A673 (cell line): ENCODE results near the gene SCARB2. TPM values are rescaled to one million over a fixed set of nuclear protein-coding genes. Genes with fewer than 3 reads are reported as not detected.

ENCODE experiments used
- BruUV-seq: library from RNA; stranded (reverse); fragments of 400-500 nt; replicated peaks from 2 replicates; lab custom pipeline; 2021; lab: Mats Ljungman, UMichigan
- CTCF ChIA-PET: fragments of 300-600 bp; sonication (Branson Sonifier 250); formaldehyde crosslinking; loops from one replicate; lab custom pipeline; 2022; ENCODE audit warnings: antibody characterized with exemption; lab: Charles Lee
- POLR2A ChIA-PET: fragments of 300-600 bp; sonication (Branson Sonifier 250); formaldehyde crosslinking; loops from one replicate; lab custom pipeline; 2022; ENCODE audit warnings: antibody characterized with exemption; ENCODE audit not compliant: low non-redundant PET; lab: Charles Lee
- DNase-seq: peaks from one replicate; pipeline ENCODE4 v3.0.0-alpha.2; 2015; ENCODE audit warnings: low spot score
- H3K27ac ChIP-seq: fragments of 200-600 bp; sonication (generic); 2 replicates; pipeline ENCODE4 v1.5.1; 2016; ENCODE audit warnings: mixed run types, low read depth, mild to moderate bottlenecking, mixed read lengths, antibody characterized with exemption, low read length; ENCODE audit not compliant: poor library complexity, severe bottlenecking
- H3K27me3 ChIP-seq: fragments of 200-600 bp; sonication (generic); replicated peaks from 2 replicates; pipeline ENCODE4 v1.6.1; 2017; ENCODE audit warnings: mixed run types, low read depth, mild to moderate bottlenecking, mixed read lengths, antibody characterized with exemption, low read length; ENCODE audit not compliant: insufficient read depth, poor library complexity
- H3K36me3 ChIP-seq: fragments of 200-600 bp; sonication (generic); 2 replicates; pipeline ENCODE4 v1.6.1; 2016; ENCODE audit warnings: mixed run types, mild to moderate bottlenecking, mixed read lengths, antibody characterized with exemption, low read length; ENCODE audit not compliant: insufficient read depth, poor library complexity, severe bottlenecking
- H3K4me1 ChIP-seq: fragments of 200-600 bp; sonication (generic); 2 replicates; pipeline ENCODE4 v1.6.1; 2017; ENCODE audit warnings: mixed run types, mild to moderate bottlenecking, mixed read lengths, antibody characterized with exemption, low read length; ENCODE audit not compliant: insufficient read depth, poor library complexity, severe bottlenecking
- H3K4me3 ChIP-seq: fragments of 200-600 bp; sonication (generic); 2 replicates; pipeline ENCODE4 v1.5.1; 2016; ENCODE audit warnings: low read depth, mixed run types, mild to moderate bottlenecking, mixed read lengths, low read length; ENCODE audit not compliant: poor library complexity, severe bottlenecking
- H3K9me3 ChIP-seq: fragments of 200-600 bp; sonication (generic); 2 replicates; pipeline ENCODE4 v1.6.1; 2016; ENCODE audit warnings: mixed run types, low read depth, mild to moderate bottlenecking, mixed read lengths, antibody characterized with exemption, low read length; ENCODE audit not compliant: poor library complexity, severe bottlenecking
- EZH2 ChIP-seq: fragments of 200-600 bp; sonication (generic); IDR thresholded peaks from 2 replicates; pipeline ENCODE4 v1.6.1; 2017; ENCODE audit warnings: borderline replicate concordance, low read depth, mild to moderate bottlenecking, mixed read lengths, antibody characterized with exemption, low read length; ENCODE audit not compliant: poor library complexity, severe bottlenecking
- intact Hi-C: fragments of 100-400 bp; cut with micrococcal nuclease; formaldehyde crosslinking; loops from one replicate; pipeline ENCODE4 v1.10.0; 2022; ENCODE audit not compliant: unreplicated experiment
- total RNA-seq: library from RNA; stranded (reverse); gene quantifications from 2 replicates; pipeline ENCODE4 v1.2.3, GENCODE V29; 2021
- TF ChIP-seq, protein P1 (sequence below): fragments of 300-800, 200-600 bp; sonication (generic); conservative IDR thresholded peaks from 2 replicates; pipeline ENCODE4 v1.5.1; 2017; ENCODE audit warnings: low read depth, mild to moderate bottlenecking, antibody characterized with exemption, low read length, moderate library complexity, mixed read lengths

SCARB2 gene
- total RNA-seq, 1 experiment from 2014 or later: 27.9 TPM

DNA sequence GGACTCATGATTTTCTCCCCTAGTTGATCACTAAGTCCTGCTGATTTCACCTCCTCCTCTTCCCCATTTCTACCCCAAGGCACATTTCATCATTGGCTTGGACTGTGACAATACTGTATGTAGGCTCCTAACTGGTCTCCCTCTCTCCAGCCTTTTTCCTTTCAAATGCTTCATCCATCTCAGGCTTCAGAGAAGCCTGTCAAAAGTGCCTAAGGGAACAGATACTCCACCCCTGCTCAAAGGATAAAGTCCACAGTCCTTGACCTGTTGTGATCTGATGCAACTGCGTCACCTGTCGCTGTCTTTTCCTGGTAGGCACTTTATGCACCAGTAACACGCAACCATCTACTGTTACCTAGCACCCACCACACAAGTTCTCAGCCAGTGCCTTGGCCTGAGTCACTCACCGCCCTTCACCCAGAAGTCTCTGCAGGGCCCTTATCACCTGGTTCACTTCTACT is 12.8 kb downstream of the SCARB2 start:
- CTCF ChIA-PET: no interaction called here
- Histone ChIP-seq H3K4me3 (no peak overlapping the region), H3K9me3 (no peaks in the 10 kb centered on the region), H3K36me3 (no peaks in the 10 kb centered on the region), H3K27me3 (no peaks in the 10 kb centered on the region), H3K27ac (no peak overlapping the region), H3K4me1 (peaks cover 15% of the 10 kb centered on the region)
- intact Hi-C loops: no loop called here
- no peak for TF ChIP-seq EZH2
- TF ChIP-seq, protein P1, sequence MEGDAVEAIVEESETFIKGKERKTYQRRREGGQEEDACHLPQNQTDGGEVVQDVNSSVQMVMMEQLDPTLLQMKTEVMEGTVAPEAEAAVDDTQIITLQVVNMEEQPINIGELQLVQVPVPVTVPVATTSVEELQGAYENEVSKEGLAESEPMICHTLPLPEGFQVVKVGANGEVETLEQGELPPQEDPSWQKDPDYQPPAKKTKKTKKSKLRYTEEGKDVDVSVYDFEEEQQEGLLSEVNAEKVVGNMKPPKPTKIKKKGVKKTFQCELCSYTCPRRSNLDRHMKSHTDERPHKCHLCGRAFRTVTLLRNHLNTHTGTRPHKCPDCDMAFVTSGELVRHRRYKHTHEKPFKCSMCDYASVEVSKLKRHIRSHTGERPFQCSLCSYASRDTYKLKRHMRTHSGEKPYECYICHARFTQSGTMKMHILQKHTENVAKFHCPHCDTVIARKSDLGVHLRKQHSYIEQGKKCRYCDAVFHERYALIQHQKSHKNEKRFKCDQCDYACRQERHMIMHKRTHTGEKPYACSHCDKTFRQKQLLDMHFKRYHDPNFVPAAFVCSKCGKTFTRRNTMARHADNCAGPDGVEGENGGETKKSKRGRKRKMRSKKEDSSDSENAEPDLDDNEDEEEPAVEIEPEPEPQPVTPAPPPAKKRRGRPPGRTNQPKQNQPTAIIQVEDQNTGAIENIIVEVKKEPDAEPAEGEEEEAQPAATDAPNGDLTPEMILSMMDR: no peak
- no peak for DNase-seq
- no TSS peak for BruUV-seq
- POLR2A ChIA-PET: no interaction called here

DNA sequence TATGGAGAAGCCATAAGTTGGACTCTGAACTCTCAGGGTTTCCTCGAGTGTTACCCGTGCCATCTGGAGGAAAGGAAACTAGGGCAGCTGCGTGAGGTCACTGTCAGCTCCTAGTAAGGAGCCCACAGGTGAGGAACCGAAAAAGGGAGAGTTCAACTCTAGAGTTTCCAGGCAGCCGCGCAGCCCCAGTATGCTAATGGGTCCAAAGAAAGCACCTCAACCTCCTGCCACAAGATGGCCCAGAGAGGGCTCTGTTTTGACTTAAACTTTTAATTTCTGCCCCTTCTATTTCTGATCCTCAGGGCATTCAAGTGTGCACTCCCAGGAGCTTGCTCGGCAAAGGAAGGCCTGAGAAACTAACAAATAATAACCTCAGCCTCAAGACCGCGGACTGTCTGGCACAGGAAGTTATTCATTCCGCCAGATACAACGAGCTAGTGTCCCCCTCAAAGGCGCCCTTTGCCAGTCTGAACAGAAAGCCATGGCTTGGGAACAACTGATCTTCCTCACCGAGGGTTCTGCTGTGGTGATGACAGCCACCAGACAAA is 13.9 kb downstream of the SCARB2 start:
- TF ChIP-seq EZH2: no peak
- TF ChIP-seq, protein P1: no peak
- intact Hi-C loops: no loop called here
- peaks cover 15% of the 10 kb centered on the region for H3K4me1 ChIP-seq
- no peak overlapping the region for H3K4me3 ChIP-seq
- no peak overlapping the region for H3K27ac ChIP-seq
- H3K9me3 ChIP-seq: no peaks in the 10 kb centered on the region
- BruUV-seq: no TSS peak
- no peak for DNase-seq
- H3K27me3 ChIP-seq: no peaks in the 10 kb centered on the region
- H3K36me3 ChIP-seq: no peaks in the 10 kb centered on the region
- ChIA-PET CTCF (no interaction called here), POLR2A (no interaction called here)

DNA sequence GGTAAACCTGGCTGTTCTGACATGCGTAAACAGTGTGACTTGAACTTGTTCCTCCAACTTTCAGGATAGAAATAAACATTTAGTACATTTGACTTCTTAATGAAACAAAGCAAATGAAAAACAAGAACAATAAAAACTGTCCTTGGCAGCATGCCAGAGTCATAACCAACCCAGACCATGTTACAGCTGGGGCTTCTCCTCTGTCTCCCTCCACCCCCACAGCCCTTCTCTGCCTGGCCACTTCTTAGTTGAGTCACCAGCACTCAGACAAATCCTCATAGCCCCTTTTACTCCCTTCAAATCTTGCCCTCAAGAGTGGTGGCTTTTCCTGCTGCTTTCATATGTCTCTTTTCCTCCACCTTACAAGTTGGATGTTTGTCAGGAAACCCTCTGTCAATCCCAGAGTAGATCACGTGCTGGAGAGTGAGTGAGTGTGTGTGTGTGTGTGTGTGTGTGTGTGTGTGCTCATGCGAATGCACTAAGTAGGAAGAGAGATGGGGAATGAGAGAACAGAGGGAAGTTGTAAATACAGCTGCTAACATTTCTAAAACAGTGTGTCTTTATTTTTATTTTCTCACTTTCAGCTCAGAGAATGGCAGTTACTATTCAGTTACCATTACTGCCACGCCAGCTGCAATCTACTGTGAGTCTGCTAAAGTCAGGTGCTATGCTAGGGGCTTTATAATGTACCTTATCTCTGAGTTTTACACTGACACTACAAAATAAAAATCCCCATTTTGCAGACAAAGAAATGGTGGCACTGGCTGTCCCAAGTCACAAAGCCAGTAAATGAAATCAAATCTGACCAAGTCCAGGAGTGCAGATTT is 15.0 kb downstream of the SCARB2 start:
- Histone ChIP-seq H3K9me3 (no peaks in the 10 kb centered on the region), H3K27ac (peak overlapping the region; percentile 32), H3K4me3 (no peak overlapping the region), H3K27me3 (no peaks in the 10 kb centered on the region), H3K36me3 (no peaks in the 10 kb centered on the region), H3K4me1 (peaks cover 15% of the 10 kb centered on the region)
- peak; percentile 36 for DNase-seq
- POLR2A ChIA-PET: no interaction called here
- intact Hi-C loops: no loop called here
- TF ChIP-seq EZH2: no peak
- TF ChIP-seq, protein P1: no peak
- CTCF ChIA-PET: interaction anchor here (0.6 kb wide), 1 partner anchor 178 kb away, joined by 6 read pairs; no protein-coding TSS in a partner anchor
- no TSS peak for BruUV-seq
